Right forelimb (tissue), 1 donor: Measurements from ENCODE around the gene KRT7.

ENCODE experiments used
- DNase-seq: peaks from one replicate; pipeline ENCODE4 v3.0.0-alpha.2; 2018

The KRT7 gene

DNA sequence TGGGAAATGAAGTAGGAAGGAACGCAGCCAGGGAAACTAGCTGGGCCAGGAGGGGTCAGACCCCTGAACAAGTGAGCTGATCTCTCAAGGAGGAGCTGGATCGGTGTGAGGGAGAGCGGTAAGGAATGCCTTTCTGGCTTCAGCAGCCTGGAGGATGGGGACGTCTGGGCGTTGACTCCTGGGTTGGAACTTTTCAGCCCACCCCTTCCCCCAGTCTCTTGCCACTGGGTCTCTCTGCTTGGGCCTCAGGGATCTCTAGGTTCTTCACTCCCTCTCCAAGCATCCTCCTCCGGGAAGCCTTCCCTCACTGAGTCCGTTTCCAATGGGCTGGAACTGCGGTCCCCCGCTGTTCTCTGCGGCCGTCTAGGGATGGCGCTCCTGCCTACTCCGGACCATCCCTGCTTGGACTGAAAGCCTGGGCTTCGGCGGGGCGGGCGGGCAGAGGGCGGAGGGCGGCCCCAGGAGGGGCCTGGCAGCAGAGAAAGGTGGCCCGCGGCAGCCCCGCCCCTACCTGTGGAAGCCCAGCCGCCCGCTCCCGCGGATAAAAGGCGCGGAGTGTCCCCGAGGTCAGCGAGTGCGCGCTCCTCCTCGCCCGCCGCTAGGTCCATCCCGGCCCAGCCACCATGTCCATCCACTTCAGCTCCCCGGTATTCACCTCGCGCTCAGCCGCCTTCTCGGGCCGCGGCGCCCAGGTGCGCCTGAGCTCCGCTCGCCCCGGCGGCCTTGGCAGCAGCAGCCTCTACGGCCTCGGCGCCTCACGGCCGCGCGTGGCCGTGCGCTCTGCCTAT lies at the start of gene KRT7:
Gene KRT7, plus strand, starts transcription at position 570 of the 788 bp plus-strand sequence. Its CDS starts 54 bp downstream, at position 624.
- DNase-seq: no peak

- DNase-seq: no peak
These were observed 49.5 kb upstream of the KRT7 start for GRCh38 chr12:52183544-52183910.

DNA sequence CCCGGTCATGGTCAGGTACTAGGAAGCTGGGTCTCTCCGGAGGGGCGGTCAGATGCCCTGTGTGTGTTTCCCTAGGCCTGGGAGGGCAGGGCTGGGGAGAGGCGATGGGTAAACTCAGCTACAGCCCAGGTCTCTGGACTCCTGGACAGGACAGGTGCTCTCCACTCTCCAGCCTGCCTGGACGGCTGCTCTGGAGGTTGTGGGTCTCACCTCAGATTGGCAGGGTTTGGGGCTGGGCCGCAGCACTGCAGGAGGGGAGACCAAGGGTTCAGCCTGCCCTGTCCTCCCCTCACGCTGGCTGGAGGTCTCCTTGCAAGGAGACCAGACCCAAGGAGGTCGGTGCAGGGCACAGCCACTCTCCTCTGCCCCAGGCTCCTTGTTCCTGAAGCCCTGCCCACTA lies 49.1 kb upstream of the KRT7 start:
- no peak for DNase-seq

DNA sequence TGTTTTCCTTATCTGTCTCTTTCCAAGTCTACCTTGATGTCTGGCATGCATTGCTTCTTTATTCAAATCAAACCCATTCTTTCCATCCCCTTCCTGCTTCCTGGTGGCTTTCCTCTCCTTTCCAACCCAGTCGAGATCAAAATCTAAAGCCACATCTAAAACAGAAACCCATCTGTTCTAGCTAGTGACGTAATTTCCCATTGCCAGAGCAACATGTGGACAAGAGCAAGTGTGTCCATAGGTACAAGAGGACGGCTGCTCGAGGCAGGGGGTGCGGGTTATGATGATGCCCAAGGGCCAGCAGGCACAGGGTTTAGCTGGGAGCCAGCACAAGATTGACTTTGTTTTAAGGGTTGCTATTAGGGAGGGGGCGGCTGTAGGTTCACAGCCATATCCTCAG lies 48.2 kb upstream of the KRT7 start:
- DNase-seq: no peak

DNA sequence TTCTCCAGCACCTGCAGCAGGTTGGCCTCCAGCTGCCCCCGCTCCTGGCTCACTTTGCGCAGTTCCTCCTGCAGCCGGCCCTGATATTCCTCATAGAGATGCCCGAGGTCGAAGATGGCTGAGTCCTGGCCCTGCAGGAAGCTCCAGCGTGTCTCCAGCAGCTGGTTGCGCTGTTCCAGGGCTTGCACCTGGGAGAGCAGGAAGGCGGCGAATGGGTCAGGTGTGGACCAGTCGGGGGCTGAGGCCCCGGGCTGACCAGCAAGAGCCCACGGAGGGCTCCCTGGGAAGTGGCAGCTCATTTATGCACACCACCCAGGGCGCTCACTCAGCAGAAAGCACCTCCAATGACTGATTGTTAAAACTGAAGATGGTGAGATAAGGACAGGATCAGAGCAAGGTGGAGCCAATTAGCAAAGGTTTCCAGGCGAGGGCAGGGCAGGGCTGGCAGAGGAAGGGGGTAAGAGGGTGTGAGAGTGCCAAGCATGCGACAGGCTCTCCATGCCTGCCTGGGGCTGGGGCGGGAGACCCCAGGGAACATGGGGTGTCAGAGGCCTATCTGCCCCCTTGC lies 47.6 kb upstream of the KRT7 start:
- DNase-seq: no peak

DNA sequence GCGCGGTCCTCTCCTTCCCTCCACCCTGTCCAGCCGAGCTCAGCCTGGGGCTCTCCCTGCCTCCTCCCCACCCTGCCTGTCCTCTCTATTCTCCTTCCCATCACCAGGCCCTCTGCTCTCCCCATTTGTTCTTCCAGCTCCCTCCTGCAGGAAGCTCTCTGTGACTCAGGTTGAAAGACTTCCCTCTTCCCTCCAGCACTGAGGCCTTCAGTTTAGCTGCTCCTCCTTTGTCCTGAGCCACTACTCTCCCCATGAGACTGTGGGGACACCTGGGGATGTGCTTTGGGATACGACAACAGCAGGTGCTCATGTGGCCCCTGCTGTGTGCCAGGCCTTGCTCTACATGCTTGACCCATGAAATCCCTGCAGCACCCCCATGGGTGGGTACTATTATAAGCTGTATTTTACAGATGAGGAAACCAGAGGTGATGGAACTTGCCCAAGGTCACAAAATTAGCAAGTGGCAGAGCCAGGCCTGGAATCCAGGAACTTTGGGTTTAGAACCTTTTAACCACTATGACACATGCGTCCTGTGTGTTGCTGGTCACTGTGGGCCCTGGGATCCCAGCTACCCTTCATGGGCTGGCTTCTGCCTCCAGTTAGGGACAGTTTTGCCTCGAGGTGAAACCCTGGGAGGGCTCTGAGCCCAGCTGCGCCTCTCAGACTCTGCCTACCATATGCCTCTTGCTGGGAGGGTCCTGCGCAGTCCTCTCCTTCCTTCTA lies 46.8 kb upstream of the KRT7 start:
- no peak for DNase-seq

- DNase-seq: no peak
These were observed 45.8 kb upstream of the KRT7 start for GRCh38 chr12:52187206-52187605.

DNA sequence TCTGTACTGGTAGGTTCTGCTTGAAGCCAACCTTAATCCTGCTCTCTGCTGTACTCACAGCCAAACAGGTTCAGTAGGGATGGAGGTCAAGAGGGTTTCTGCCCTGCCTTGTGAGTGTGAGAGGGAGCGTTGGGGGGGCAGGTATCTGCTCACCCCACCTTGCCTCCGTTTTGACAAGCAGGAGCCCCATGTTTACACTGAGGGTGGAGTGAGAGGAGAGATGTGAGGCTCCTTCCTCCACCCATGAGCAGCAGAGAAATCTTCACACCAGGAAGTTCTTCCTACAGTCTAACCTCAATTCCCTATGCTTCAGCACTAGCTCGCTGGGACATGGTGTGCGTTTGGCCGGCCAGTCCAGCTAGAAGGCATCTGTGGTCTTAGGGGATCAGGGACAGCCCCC lies 45.4 kb upstream of the KRT7 start:
- DNase-seq: no peak

DNA sequence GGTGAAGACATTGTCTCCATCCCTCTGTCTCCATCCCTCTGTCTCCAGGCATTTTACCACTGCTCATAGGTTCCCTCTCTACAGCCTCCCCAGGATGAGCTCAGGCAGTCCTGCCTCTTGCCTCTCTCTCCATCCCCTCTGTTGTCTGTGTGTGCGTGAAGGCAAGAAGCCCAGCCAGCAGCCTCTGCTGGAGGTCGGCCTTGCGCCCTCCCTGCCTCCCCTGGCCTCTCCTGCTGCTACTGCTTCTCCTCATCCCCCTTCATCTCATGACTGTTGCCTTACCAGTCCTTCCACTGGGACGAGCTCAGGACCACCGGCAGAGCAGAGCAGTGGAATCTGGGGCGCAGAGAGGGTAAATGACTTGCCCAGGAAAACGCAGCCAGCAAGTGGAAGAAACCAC lies 44.4 kb upstream of the KRT7 start:
- no peak for DNase-seq

GRCh38 chr12:52189376-52190174 lies 43.5 kb upstream of the KRT7 start:
- no peak for DNase-seq

DNA sequence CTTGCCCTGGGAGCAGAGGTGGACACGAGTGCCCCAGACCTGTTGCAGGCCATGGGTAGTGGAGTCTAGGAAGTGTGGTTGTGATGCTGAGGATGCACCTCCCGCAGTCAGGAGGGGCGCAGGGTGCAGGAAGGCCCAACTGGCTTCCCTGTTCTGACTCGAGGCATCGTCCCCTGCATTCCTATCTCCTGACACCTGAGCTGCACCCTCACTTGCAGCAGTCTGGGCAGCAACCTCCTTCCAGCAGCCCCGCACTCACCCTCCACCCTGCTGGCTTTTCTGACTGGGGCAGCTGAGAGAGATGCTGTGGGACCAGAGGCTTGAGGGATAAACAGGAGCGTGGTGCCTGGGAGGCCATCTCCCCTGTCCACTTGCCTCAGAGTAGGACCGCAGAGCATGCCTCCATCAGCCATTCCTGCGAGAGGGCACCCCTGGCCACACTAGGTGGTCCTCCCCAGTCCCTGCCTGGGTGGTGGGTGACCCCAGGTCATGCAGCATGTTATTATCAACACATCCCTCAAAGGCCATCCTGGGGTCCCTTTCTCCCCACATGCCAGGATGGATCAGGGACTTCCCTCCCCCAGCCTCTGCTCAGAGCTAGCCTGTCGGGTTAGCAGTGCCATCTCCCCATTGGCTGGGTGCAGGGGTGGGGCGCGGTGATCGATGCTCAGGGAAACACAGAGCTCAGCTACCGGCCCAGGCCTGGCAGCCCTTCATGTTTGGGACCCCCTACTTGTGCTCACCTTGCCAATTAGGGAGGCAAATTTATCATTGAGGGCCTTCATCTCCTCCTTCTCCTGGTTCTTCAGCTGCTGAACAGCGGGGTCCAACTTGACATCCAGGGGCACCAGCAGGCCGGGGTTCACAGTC lies 41.9 kb upstream of the KRT7 start:
- DNase-seq: no peak

- peak; percentile 80 for DNase-seq
These were observed 40.9 kb upstream of the KRT7 start, which contains the start of gene KRT80 for GRCh38 chr12:52191841-52192791. KRT80 (minus strand) TSS chr12:52192014; CDS start chr12:52191902, 112 bp downstream.

GRCh38 chr12:52193532-52193931 lies 39.5 kb upstream of the KRT7 start:
- DNase-seq: no peak

GRCh38 chr12:52193991-52194390 lies 39.1 kb upstream of the KRT7 start:
- DNase-seq: no peak

- DNase-seq: no peak
These were observed 37.8 kb upstream of the KRT7 start for GRCh38 chr12:52195065-52195730.

- DNase-seq: no peak
These were observed 35.4 kb upstream of the KRT7 start for GRCh38 chr12:52197371-52198231.

- DNase-seq: no peak
These were observed 34.4 kb upstream of the KRT7 start for GRCh38 chr12:52198454-52199215.

- no peak for DNase-seq
These were observed 33.6 kb upstream of the KRT7 start for GRCh38 chr12:52199294-52199919.
